ENCODE results near the gene MAGEB17. TPM values are rescaled to one million over a fixed set of nuclear protein-coding genes. Genes with fewer than 3 reads are reported as not detected.

Gene MAGEB17
- total and polyA plus RNA-seq, 2 experiments from 2014 or later: 0.14 to 0.42 TPM

- H3K36me3 Mint-ChIP-seq (ENCODE audit: low read depth): peaks cover 13% of the 10 kb centered on the region
- Histone ChIP-seq H3K36me3 (ENCODE audit: insufficient read depth) (no peaks in the 10 kb centered on the region), H3K4me3 (no peak overlapping the region), H3K27me3 (ENCODE audit: insufficient read depth) (no peaks in the 10 kb centered on the region), H4K20me1 (replicated peaks; ENCODE audit: insufficient read depth) (no peaks in the 10 kb centered on the region), H3K27ac (ENCODE audit: low read depth) (no peak overlapping the region), H3K79me2 (replicated peaks; ENCODE audit: insufficient read depth) (no peaks in the 10 kb centered on the region), H2AFZ (no peak overlapping the region), H3K4me1 (ENCODE audit: insufficient read depth) (no peaks in the 10 kb centered on the region), H3K9me2 (ENCODE audit: insufficient read depth) (no peaks in the 10 kb centered on the region), H3F3A (replicated peaks; ENCODE audit: low read depth) (no peaks in the 10 kb centered on the region), H3K4me2 (no peak overlapping the region)
- H3K27ac Mint-ChIP-seq: no peak overlapping the region; the same call in 1 of the 2 replicates
- no peak for TF ChIP-seq ETS1 (IDR thresholded peaks at IDR 0.05)
- TF ChIP-seq REST (IDR thresholded peaks at IDR 0.05; ENCODE audit: unreplicated experiment): no peak
- TF ChIP-seq POLR2AphosphoS5 (IDR thresholded peaks at IDR 0.05; ENCODE audit: low read depth): no peak
- no peak for TF ChIP-seq JUNB (IDR thresholded peaks at IDR 0.05; ENCODE audit: unreplicated experiment)
- no peak for TF ChIP-seq ZNF462 (CRISPR knock-in tag; IDR thresholded peaks at IDR 0.05)
- no peak for TF ChIP-seq NANOG (IDR thresholded peaks at IDR 0.05; ENCODE audit: borderline replicate concordance)
- no peak for TF ChIP-seq EZH2 (IDR thresholded peaks at IDR 0.05; ENCODE audit: low read depth, unreplicated experiment)
- no peak for TF ChIP-seq ZNF331 (CRISPR knock-in tag; IDR thresholded peaks at IDR 0.05; ENCODE audit: low read depth)
- TF ChIP-seq CTCF (conservative IDR thresholded peaks at IDR 0.05; ENCODE audit: low read depth in 2 of 2): no peak
- TF ChIP-seq CREB1 (CRISPR knock-in tag; IDR thresholded peaks at IDR 0.05; ENCODE audit: low read depth): no peak
- TF ChIP-seq ZNF114 (CRISPR knock-in tag; IDR thresholded peaks at IDR 0.05): no peak
- no peak for TF ChIP-seq STAT1 (IDR thresholded peaks at IDR 0.05; ENCODE audit: unreplicated experiment)
- TF ChIP-seq EZH2phosphoT487 (IDR thresholded peaks at IDR 0.05; ENCODE audit: unreplicated experiment): no peak
- no peak overlapping the region for H3K4me3 Mint-ChIP-seq
- H3K4me1 Mint-ChIP-seq: no peaks in the 10 kb centered on the region
- peaks cover 7% of the 10 kb centered on the region; the same call in 1 of the 3 replicates for H3K9me3 Mint-ChIP-seq
- peaks cover 2% of the 10 kb centered on the region for H3K27me3 Mint-ChIP-seq (ENCODE audit: insufficient read depth, low read depth, poor library complexity)
- DNase-seq (ENCODE audit: low spot score) (no peak), ATAC-seq (no peak)
Measured at GRCh38 chrX:16148896-16149295, 18.4 kb upstream of the MAGEB17 start.
